OCI-LY7 (cell line): ENCODE results near the gene PRRX2. TPM values are rescaled to one million over a fixed set of nuclear protein-coding genes. Genes with fewer than 3 reads are reported as not detected.
"Not testable (repeated sequence)": the region's sequence is repeated elsewhere in the genome, so short reads cannot be mapped to it uniquely, and the experiment has no call there.

Source experiments
- BruUV-seq: library from RNA; stranded (reverse); fragments of 400-500 nt; replicated peaks from 2 replicates; lab custom pipeline; 2021; lab: Mats Ljungman, UMichigan
- CTCF ChIA-PET: fragments of 300-600 bp; sonication (Branson Sonifier 250); formaldehyde crosslinking; loops from one replicate; lab custom pipeline; 2022; ENCODE audit warnings: antibody characterized with exemption; ENCODE audit not compliant: unreplicated experiment; lab: Charles Lee
- POLR2A ChIA-PET: fragments of 300-600 bp; sonication (Branson Sonifier 250); formaldehyde crosslinking; loops from one replicate; lab custom pipeline; 2022; ENCODE audit warnings: antibody characterized with exemption; lab: Charles Lee
- DNase-seq: peaks from one replicate; pipeline ENCODE4 v3.0.0-alpha.2; 2015; ENCODE audit warnings: low spot score
- H2AFZ ChIP-seq: fragments of 200-600 bp; sonication (generic), shearing (Covaris generic); 2 replicates; pipeline ENCODE4 v1.6.1; 2014; ENCODE audit warnings: mild to moderate bottlenecking, antibody characterized with exemption, low read length, moderate library complexity
- H3K27ac ChIP-seq: fragments of 200-600 bp; sonication (generic); 2 replicates; pipeline ENCODE4 v1.5.1; 2014; ENCODE audit warnings: mixed run types, low read depth, mild to moderate bottlenecking, moderate library complexity, low read length, inconsistent platforms; ENCODE audit not compliant: poor library complexity, severe bottlenecking
- H3K36me3 ChIP-seq: fragments of 200-600 bp; sonication (generic); 2 replicates; pipeline ENCODE4 v1.6.1; 2014; ENCODE audit warnings: mild to moderate bottlenecking, antibody characterized with exemption, low read length, moderate library complexity, mixed read lengths; ENCODE audit not compliant: insufficient read depth
- H3K4me1 ChIP-seq: fragments of 200-600 bp; sonication (generic); 2 replicates; pipeline ENCODE4 v1.5.1; 2014; ENCODE audit warnings: mild to moderate bottlenecking, low read length; ENCODE audit not compliant: insufficient read depth, poor library complexity, severe bottlenecking
- H3K4me2 ChIP-seq: fragments of 200-600 bp; sonication (generic); 2 replicates; pipeline ENCODE4 v1.6.1; 2014; ENCODE audit warnings: mild to moderate bottlenecking, low read length
- H3K4me3 ChIP-seq: fragments of 200-600 bp; sonication (generic); 2 replicates; pipeline ENCODE4 v1.5.1; 2014; ENCODE audit warnings: mild to moderate bottlenecking, low read depth, low read length; ENCODE audit not compliant: poor library complexity, severe bottlenecking
- H3K79me2 ChIP-seq: fragments of 200-600 bp; sonication (generic); 2 replicates; pipeline ENCODE4 v1.6.1; 2016; ENCODE audit warnings: low read depth, mild to moderate bottlenecking, low read length, moderate library complexity, mixed read lengths; ENCODE audit not compliant: insufficient read depth
- H3K9me2 ChIP-seq: fragments of 200-600 bp; sonication (generic); 2 replicates; pipeline ENCODE4 v1.6.1; 2016; ENCODE audit warnings: mild to moderate bottlenecking, low read length, mixed read lengths; ENCODE audit not compliant: insufficient read depth
- H3K9me3 ChIP-seq: fragments of 200-600 bp; sonication (generic); 2 replicates; pipeline ENCODE4 v1.6.1; 2014; ENCODE audit warnings: mild to moderate bottlenecking, mixed run types, low read length, mixed read lengths
- H4K20me1 ChIP-seq: fragments of 200-600 bp; sonication (generic); 2 replicates; pipeline ENCODE4 v1.6.1; 2014; ENCODE audit warnings: mild to moderate bottlenecking, antibody characterized with exemption, low read length, moderate library complexity, mixed read lengths; ENCODE audit not compliant: insufficient read depth
- CTCF ChIP-seq: fragments of 200-600 bp; sonication (generic); conservative IDR thresholded peaks from 2 replicates; pipeline ENCODE4 v1.5.1; 2014; ENCODE audit warnings: mild to moderate bottlenecking, antibody characterized with exemption, low read length, moderate library complexity, mixed read lengths
- EZH2phosphoT487 ChIP-seq: fragments of 200-600 bp; sonication (generic); IDR thresholded peaks from 2 replicates; pipeline ENCODE4 v1.6.1; 2018; ENCODE audit warnings: low read depth, borderline replicate concordance, mild to moderate bottlenecking, mixed run types, antibody characterized with exemption, low read length, moderate library complexity, mixed read lengths
- intact Hi-C: fragments of 100-400 bp; cut with micrococcal nuclease; formaldehyde crosslinking; loops from one replicate; pipeline ENCODE4 v1.10.0; 2022; ENCODE audit not compliant: unreplicated experiment
- total RNA-seq, 2 experiments: library from RNA; depleted of rRNA in 1 of 2; stranded (reverse); fragments of >200 nt in 1 of 2; shearing (Covaris generic) in 1 of 2; gene quantifications; 2 replicates each; pipeline ENCODE4 v1.2.3, GENCODE V29; 2014 to 2022

The PRRX2 gene
- total RNA-seq, 2 experiments from 2014 or later: not detected

GRCh38 chr9:129745200-129745599 lies 79.8 kb downstream of the PRRX2 start:
- Histone ChIP-seq H3K4me2 (no peak overlapping the region), H3K79me2 (no peaks in the 10 kb centered on the region), H4K20me1 (no peaks in the 10 kb centered on the region), H3K4me3 (no peak overlapping the region), H2AFZ (no peak overlapping the region), H3K9me3 (no peaks in the 10 kb centered on the region), H3K4me1 (no peaks in the 10 kb centered on the region), H3K27ac (no peak overlapping the region), H3K9me2 (no peaks in the 10 kb centered on the region), H3K36me3 (no peaks in the 10 kb centered on the region)
- TF ChIP-seq EZH2phosphoT487: no peak
- TF ChIP-seq CTCF: no peak
- no TSS peak for BruUV-seq
- CTCF ChIA-PET: no interaction called here
- intact Hi-C loops: no loop called here
- POLR2A ChIA-PET: no interaction called here
- DNase-seq: no peak

GRCh38 chr9:129746092-129746777 lies 80.8 kb downstream of the PRRX2 start:
- Histone ChIP-seq H3K36me3 (no peaks in the 10 kb centered on the region), H3K4me3 (no peak overlapping the region), H2AFZ (no peak overlapping the region), H3K9me3 (no peaks in the 10 kb centered on the region), H3K9me2 (no peaks in the 10 kb centered on the region), H3K4me1 (no peaks in the 10 kb centered on the region), H4K20me1 (no peaks in the 10 kb centered on the region), H3K4me2 (no peak overlapping the region), H3K27ac (no peak overlapping the region), H3K79me2 (no peaks in the 10 kb centered on the region)
- POLR2A ChIA-PET: interaction anchor here (0.6 kb wide), 1 partner anchor 16 kb away, joined by 3 read pairs; no protein-coding TSS in a partner anchor
- TF ChIP-seq CTCF: no peak
- no peak for TF ChIP-seq EZH2phosphoT487
- no peak for DNase-seq
- BruUV-seq: no TSS peak
- intact Hi-C loops: no loop called here
- CTCF ChIA-PET: no interaction called here

GRCh38 chr9:129748249-129748648 lies 82.8 kb downstream of the PRRX2 start:
- no peaks in the 10 kb centered on the region for H3K79me2 ChIP-seq
- no peak for TF ChIP-seq CTCF
- no peak for TF ChIP-seq EZH2phosphoT487

GRCh38 chr9:129749052-129749451 lies 83.6 kb downstream of the PRRX2 start:
- H2AFZ ChIP-seq, H3K4me1 ChIP-seq, POLR2A ChIA-PET, H3K9me3 ChIP-seq, H3K9me2 ChIP-seq, H3K27ac ChIP-seq, H3K79me2 ChIP-seq, H3K4me3 ChIP-seq, BruUV-seq, H3K36me3 ChIP-seq, intact Hi-C loops, H3K4me2 ChIP-seq, CTCF ChIA-PET, DNase-seq, H4K20me1 ChIP-seq: not testable (repeated sequence)

More at GRCh38 chr9:129748249-129748648, 82.8 kb downstream of the PRRX2 start:
- Histone ChIP-seq H3K4me1 (no peaks in the 10 kb centered on the region), H2AFZ (no peak overlapping the region), H3K9me3 (no peaks in the 10 kb centered on the region), H4K20me1 (no peaks in the 10 kb centered on the region), H3K4me3 (no peak overlapping the region), H3K4me2 (no peak overlapping the region), H3K9me2 (no peaks in the 10 kb centered on the region), H3K27ac (no peak overlapping the region), H3K36me3 (no peaks in the 10 kb centered on the region)
- intact Hi-C loops: no loop called here
- DNase-seq: no peak
- ChIA-PET CTCF (no interaction called here), POLR2A (no interaction called here)
- no TSS peak for BruUV-seq
